Endothelial cell of umbilical vein (primary cell): ENCODE data around the gene MBLAC2. TPM values are rescaled to one million over a fixed set of nuclear protein-coding genes. Genes with fewer than 3 reads are reported as not detected.

Experiments used
- BruUV-seq: library from RNA; stranded (reverse); fragments of 400-500 nt; replicated peaks from 2 replicates; lab custom pipeline; 2021; lab: Mats Ljungman, UMichigan
- CTCF ChIA-PET: fragments of 300-600, 350-600 bp; sonication (Branson Sonifier 250); formaldehyde crosslinking; loops from one replicate; lab custom pipeline; 2021; ENCODE audit warnings: antibody characterized with exemption, inconsistent platforms; lab: Charles Lee
- POLR2A ChIA-PET: fragments of 300-600, 350-600 bp; sonication (Branson Sonifier 250); formaldehyde crosslinking; loops from one replicate; lab custom pipeline; 2021; ENCODE audit warnings: antibody characterized with exemption, inconsistent platforms; lab: Charles Lee
- DNase-seq: peaks from one replicate; pipeline ENCODE4 v3.0.0-alpha.2; 2011; ENCODE audit warnings: low read depth, low spot score
- FAIRE-seq: peaks from 2 replicates; lab custom pipeline; 2011; peaks lifted over from hg19 to GRCh38; lab: Jason Lieb, UNC
- H2AFZ ChIP-seq: 2 replicates; pipeline ENCODE4 v1.6.0; 2012; ENCODE audit warnings: low read depth, low read length, control low read depth, inconsistent platforms
- H3K27ac ChIP-seq: 2 replicates; pipeline ENCODE4 v1.5.1; 2011; ENCODE audit warnings: low read depth, mild to moderate bottlenecking, control low read depth, low read length, moderate library complexity; ENCODE audit not compliant: insufficient read depth
- H3K27me3 ChIP-seq, 2 experiments: 2 replicates each; pipeline versions ENCODE4 v1.6.0 to v1.6.1; 2011; ENCODE audit warnings: low read length in 2 of 2, mixed read lengths in 1 of 2; ENCODE audit not compliant: control insufficient read depth in 2 of 2, insufficient read depth in 2 of 2
- H3K36me3 ChIP-seq, 2 experiments: 2 replicates in 1 of 2; 3 replicates in 1 of 2; pipeline ENCODE4 v1.5.1; 2011; ENCODE audit warnings: low read length in 2 of 2, mild to moderate bottlenecking in 1 of 2, moderate library complexity in 1 of 2; ENCODE audit not compliant: control insufficient read depth in 2 of 2, insufficient read depth in 2 of 2; ENCODE audit errors: extremely low read depth in 1 of 2
- H3K4me1 ChIP-seq: 3 replicates; pipeline ENCODE4 v1.5.1; 2011; ENCODE audit warnings: mild to moderate bottlenecking, low read length; ENCODE audit not compliant: control insufficient read depth, insufficient read depth; ENCODE audit errors: extremely low read depth
- H3K4me2 ChIP-seq: 2 replicates; pipeline ENCODE4 v1.6.1; 2011; ENCODE audit warnings: low read length, control low read depth, mixed read lengths; ENCODE audit not compliant: insufficient read depth
- H3K4me3 ChIP-seq, 3 experiments: fragments of 200-600 bp in 1 of 3; sonication (generic), shearing (Covaris generic) in 1 of 3; replicated peaks in 1 of 3; 2 replicates each; pipeline ENCODE4 v1.5.1; 2011 to 2016; ENCODE audit warnings: control low read depth in 3 of 3, low read length in 3 of 3, mild to moderate bottlenecking in 2 of 3, inconsistent platforms in 1 of 3, low read depth in 1 of 3, moderate library complexity in 1 of 3; ENCODE audit not compliant: insufficient read depth in 1 of 3
- H3K79me2 ChIP-seq: 2 replicates; pipeline ENCODE4 v1.6.0; 2012; ENCODE audit warnings: low read length, inconsistent platforms; ENCODE audit not compliant: control insufficient read depth, insufficient read depth
- H3K9ac ChIP-seq: replicated peaks from 2 replicates; pipeline ENCODE3; 2011; ENCODE audit warnings: low read length, control low read depth; ENCODE audit not compliant: insufficient read depth; ENCODE audit errors: extremely low read depth
- H3K9me1 ChIP-seq: replicated peaks from 3 replicates; pipeline ENCODE4 v1.6.0; 2011; ENCODE audit warnings: mild to moderate bottlenecking, low read length; ENCODE audit not compliant: control insufficient read depth, insufficient read depth; ENCODE audit errors: extremely low read depth
- H3K9me3 ChIP-seq: replicated peaks from 2 replicates; pipeline ENCODE4 v1.5.1; 2012; ENCODE audit warnings: low read length, inconsistent platforms; ENCODE audit not compliant: control insufficient read depth, insufficient read depth
- H4K20me1 ChIP-seq: replicated peaks from 2 replicates; pipeline ENCODE3; 2011; ENCODE audit warnings: mild to moderate bottlenecking, low read length; ENCODE audit not compliant: control insufficient read depth, insufficient read depth; ENCODE audit errors: extremely low read depth
- EZH2 ChIP-seq: IDR thresholded peaks from 2 replicates; pipeline ENCODE4 v1.6.1; 2012; ENCODE audit warnings: borderline replicate concordance, low read depth, mild to moderate bottlenecking, moderate library complexity, low read length, inconsistent platforms; ENCODE audit not compliant: severe bottlenecking
- FOS ChIP-seq: IDR thresholded peaks from 2 replicates; pipeline ENCODE4 v1.6.1; 2011; ENCODE audit warnings: mild to moderate bottlenecking, low read length, moderate library complexity, borderline replicate concordance; ENCODE audit not compliant: insufficient read depth
- GATA2 ChIP-seq: IDR thresholded peaks from 2 replicates; pipeline ENCODE4 v1.7.0; 2011; ENCODE audit warnings: low read depth, mild to moderate bottlenecking, moderate library complexity, mixed read lengths, low read length; ENCODE audit not compliant: insufficient read length, insufficient read depth
- JUN ChIP-seq: IDR thresholded peaks from 2 replicates; pipeline ENCODE4 v1.6.1; 2011; ENCODE audit warnings: borderline replicate concordance, low read depth; ENCODE audit not compliant: insufficient read length, insufficient read depth
- MAX ChIP-seq: IDR thresholded peaks from 2 replicates; pipeline ENCODE4 v1.6.1; 2011; ENCODE audit not compliant: insufficient read depth, insufficient read length
- MYC ChIP-seq: IDR thresholded peaks from one replicate; pipeline ENCODE4 v1.6.1; 2011; ENCODE audit warnings: mild to moderate bottlenecking, low read depth, low read length
- POLR2A ChIP-seq: IDR thresholded peaks from 2 replicates; pipeline ENCODE4 v1.6.1; 2012; ENCODE audit warnings: low read depth, mild to moderate bottlenecking, control low read depth, low read length
- POLR2AphosphoS5 ChIP-seq: IDR thresholded peaks from 2 replicates; pipeline ENCODE4 v1.6.1; 2012; ENCODE audit warnings: low read depth, mild to moderate bottlenecking, control low read depth, low read length, moderate library complexity; ENCODE audit not compliant: insufficient read depth
- dilution Hi-C: fragments of 300-500 bp; cut with MboI; formaldehyde crosslinking; loops from one replicate; pipeline ENCODE4 v1.15.0; 2019; ENCODE audit warnings: low sequenced_read_pairs; ENCODE audit not compliant: extremely low pct_ligation_motif_present
- intact Hi-C: fragments of 100-400 bp; cut with micrococcal nuclease; formaldehyde crosslinking; loops from one replicate; pipeline ENCODE4 v1.10.0; 2022
- polyA plus RNA-seq, 4 experiments: library from polyadenylated mRNA; depleted of rRNA in 3 of 4; stranded (reverse) in 3 of 4; unstranded in 1 of 4; fragments of >200 nt; gene quantifications; 2 replicates each; pipeline versions ENCODE4 v1.2.1 to v1.2.3, GENCODE V29; 2011 to 2012; ENCODE audit warnings: missing spikeins in 1 of 4
- total RNA-seq: library from RNA; stranded (reverse); gene quantifications from 2 replicates; pipeline ENCODE4 v1.2.3, GENCODE V29; 2021
- TF ChIP-seq, protein P1 (sequence below), 2 donors: IDR thresholded peaks; 1 replicate in 1 of 2; 2 replicates in 1 of 2; pipeline ENCODE4 v1.5.1; 2011; ENCODE audit warnings: low read length in 2 of 2, mild to moderate bottlenecking in 2 of 2, moderate library complexity in 2 of 2, control low read depth in 1 of 2, inconsistent platforms in 1 of 2, low read depth in 1 of 2; ENCODE audit not compliant: insufficient read depth in 1 of 2; ENCODE audit errors: extremely low read depth in 1 of 2

Gene MBLAC2
- total and polyA plus RNA-seq, 2 donors (not counting 3 experiments of a cell fraction or from before 2014, with no cell fraction given) = 2.1 to 5.3 TPM

- H3K36me3 ChIP-seq = no peaks in the 10 kb centered on the region
- CTCF ChIA-PET = interaction anchor here (0.7 to 5.3 kb wide), 3 partner anchors 27 to 52 kb away, joined by 3 to 38 read pairs (median 7); partner anchors contain the start of gene LYSMD3
- peaks cover 15% of the 10 kb centered on the region for H3K4me1 ChIP-seq
- dilution Hi-C loops = no loop called here
- H3K9me3 ChIP-seq = no peaks in the 10 kb centered on the region
- no peak overlapping the region for H3K4me3 ChIP-seq
- intact Hi-C loops = no loop called here
- TF ChIP-seq EZH2 (no peak), POLR2AphosphoS5 (no peak), MYC (no peak), JUN (no peak), FOS (no peak), MAX (no peak), POLR2A (no peak), GATA2 (no peak)
- TF ChIP-seq, protein P1, sequence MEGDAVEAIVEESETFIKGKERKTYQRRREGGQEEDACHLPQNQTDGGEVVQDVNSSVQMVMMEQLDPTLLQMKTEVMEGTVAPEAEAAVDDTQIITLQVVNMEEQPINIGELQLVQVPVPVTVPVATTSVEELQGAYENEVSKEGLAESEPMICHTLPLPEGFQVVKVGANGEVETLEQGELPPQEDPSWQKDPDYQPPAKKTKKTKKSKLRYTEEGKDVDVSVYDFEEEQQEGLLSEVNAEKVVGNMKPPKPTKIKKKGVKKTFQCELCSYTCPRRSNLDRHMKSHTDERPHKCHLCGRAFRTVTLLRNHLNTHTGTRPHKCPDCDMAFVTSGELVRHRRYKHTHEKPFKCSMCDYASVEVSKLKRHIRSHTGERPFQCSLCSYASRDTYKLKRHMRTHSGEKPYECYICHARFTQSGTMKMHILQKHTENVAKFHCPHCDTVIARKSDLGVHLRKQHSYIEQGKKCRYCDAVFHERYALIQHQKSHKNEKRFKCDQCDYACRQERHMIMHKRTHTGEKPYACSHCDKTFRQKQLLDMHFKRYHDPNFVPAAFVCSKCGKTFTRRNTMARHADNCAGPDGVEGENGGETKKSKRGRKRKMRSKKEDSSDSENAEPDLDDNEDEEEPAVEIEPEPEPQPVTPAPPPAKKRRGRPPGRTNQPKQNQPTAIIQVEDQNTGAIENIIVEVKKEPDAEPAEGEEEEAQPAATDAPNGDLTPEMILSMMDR (IDR thresholded peaks at IDR 0.05; ENCODE audit: extremely low read depth in 1 of 2, insufficient read depth in 1 of 2, low read depth in 1 of 2, low read length in 2 of 2) = no peak
- no peaks in the 10 kb centered on the region for H4K20me1 ChIP-seq
- no peak overlapping the region for H3K27ac ChIP-seq
- BruUV-seq = no TSS peak
- no peaks in the 10 kb centered on the region for H3K9me1 ChIP-seq
- POLR2A ChIA-PET = no interaction called here
- H3K79me2 ChIP-seq = peaks cover 37% of the 10 kb centered on the region
- DNase-seq = peak; percentile 2
- no peak overlapping the region for H2AFZ ChIP-seq
- no peak for FAIRE-seq
- H3K9ac ChIP-seq = no peak overlapping the region
- peak overlapping the region; percentile 20 for H3K4me2 ChIP-seq
- H3K27me3 ChIP-seq = no peaks in the 10 kb centered on the region
Measured at GRCh38 chr5:90477073-90477472, 2.5 kb upstream of the MBLAC2 start.
